Activated T-helper 1 cell treated with Interleukin-2 at 50 U/mL for 16 hours (primary cell): ENCODE measurements around the gene FOXN4.

Source experiments
- DNase-seq: peaks from one replicate; pipeline ENCODE4 v3.0.0-alpha.2; 2020; ENCODE audit warnings: low read depth

Gene FOXN4

GRCh38 chr12:109305547-109305946 is 3.5 kb downstream of the FOXN4 start:
- DNase-seq, result no peak

- no peak for DNase-seq
Observed at GRCh38 chr12:109304485-109304884, 4.6 kb downstream of the FOXN4 start.

- DNase-seq, result no peak
Observed at GRCh38 chr12:109302770-109303169, 6.3 kb downstream of the FOXN4 start.

GRCh38 chr12:109302358-109302757 is 6.7 kb downstream of the FOXN4 start:
- no peak for DNase-seq

GRCh38 chr12:109301643-109302168 is 7.4 kb downstream of the FOXN4 start:
- no peak for DNase-seq

GRCh38 chr12:109299849-109300248 is 9.2 kb downstream of the FOXN4 start:
- no peak for DNase-seq

GRCh38 chr12:109296431-109296830 is 12.7 kb downstream of the FOXN4 start:
- no peak for DNase-seq

- no peak for DNase-seq
Observed at GRCh38 chr12:109295764-109296425, 13.2 kb downstream of the FOXN4 start.

GRCh38 chr12:109294286-109294796 is 14.7 kb downstream of the FOXN4 start:
- DNase-seq, result no peak

- DNase-seq, result no peak
Observed at GRCh38 chr12:109293106-109293505, 16.0 kb downstream of the FOXN4 start.

- DNase-seq, result no peak
Observed at GRCh38 chr12:109292342-109292711, 16.8 kb downstream of the FOXN4 start.

GRCh38 chr12:109291521-109292341 is 17.4 kb downstream of the FOXN4 start:
- DNase-seq, result no peak

- DNase-seq, result no peak
Observed at GRCh38 chr12:109291117-109291516, 18.0 kb downstream of the FOXN4 start.

GRCh38 chr12:109290061-109290460 is 19.0 kb downstream of the FOXN4 start:
- no peak for DNase-seq

GRCh38 chr12:109289551-109289950 is 19.5 kb downstream of the FOXN4 start:
- DNase-seq, result no peak

GRCh38 chr12:109289004-109289403 is 20.1 kb downstream of the FOXN4 start:
- no peak for DNase-seq

GRCh38 chr12:109288571-109288970 is 20.5 kb downstream of the FOXN4 start:
- no peak for DNase-seq

- no peak for DNase-seq
Observed at GRCh38 chr12:109287811-109288469, 21.1 kb downstream of the FOXN4 start.

GRCh38 chr12:109287181-109287580 is 21.9 kb downstream of the FOXN4 start:
- DNase-seq, result no peak

- DNase-seq, result no peak
Observed at GRCh38 chr12:109286652-109287051, 22.4 kb downstream of the FOXN4 start.

GRCh38 chr12:109286252-109286651 is 22.8 kb downstream of the FOXN4 start:
- no peak for DNase-seq

GRCh38 chr12:109284392-109284791 is 24.7 kb downstream of the FOXN4 start:
- no peak for DNase-seq

- DNase-seq, result no peak
Observed at GRCh38 chr12:109281452-109281851, 27.6 kb downstream of the FOXN4 start.
